ENCODE results near the gene PRPF38A.

DNA sequence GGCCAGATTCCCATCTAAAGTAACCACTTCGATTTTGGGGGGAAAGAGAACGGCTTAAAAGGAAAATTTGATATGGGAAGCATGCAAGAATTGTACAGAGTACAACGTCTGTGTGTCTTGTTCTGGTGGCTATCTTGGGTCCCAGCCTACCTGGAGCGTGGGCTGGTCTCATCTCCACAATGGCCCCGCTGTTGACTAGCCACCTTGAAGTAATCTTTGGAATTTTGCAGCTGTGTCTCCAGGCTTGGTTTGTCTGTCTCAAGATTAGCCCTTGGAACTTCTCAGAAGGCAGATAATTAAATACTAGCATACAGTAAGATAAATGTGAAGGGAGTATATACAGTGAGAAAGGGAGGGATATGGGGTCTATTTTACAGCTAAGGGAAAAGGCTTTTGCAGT is 37.1 kb upstream of the PRPF38A start:
- TF ChIP-seq, protein P1, sequence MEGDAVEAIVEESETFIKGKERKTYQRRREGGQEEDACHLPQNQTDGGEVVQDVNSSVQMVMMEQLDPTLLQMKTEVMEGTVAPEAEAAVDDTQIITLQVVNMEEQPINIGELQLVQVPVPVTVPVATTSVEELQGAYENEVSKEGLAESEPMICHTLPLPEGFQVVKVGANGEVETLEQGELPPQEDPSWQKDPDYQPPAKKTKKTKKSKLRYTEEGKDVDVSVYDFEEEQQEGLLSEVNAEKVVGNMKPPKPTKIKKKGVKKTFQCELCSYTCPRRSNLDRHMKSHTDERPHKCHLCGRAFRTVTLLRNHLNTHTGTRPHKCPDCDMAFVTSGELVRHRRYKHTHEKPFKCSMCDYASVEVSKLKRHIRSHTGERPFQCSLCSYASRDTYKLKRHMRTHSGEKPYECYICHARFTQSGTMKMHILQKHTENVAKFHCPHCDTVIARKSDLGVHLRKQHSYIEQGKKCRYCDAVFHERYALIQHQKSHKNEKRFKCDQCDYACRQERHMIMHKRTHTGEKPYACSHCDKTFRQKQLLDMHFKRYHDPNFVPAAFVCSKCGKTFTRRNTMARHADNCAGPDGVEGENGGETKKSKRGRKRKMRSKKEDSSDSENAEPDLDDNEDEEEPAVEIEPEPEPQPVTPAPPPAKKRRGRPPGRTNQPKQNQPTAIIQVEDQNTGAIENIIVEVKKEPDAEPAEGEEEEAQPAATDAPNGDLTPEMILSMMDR (IDR thresholded peaks at IDR 0.05; ENCODE audit: insufficient read depth, low read length): no peak
- no peak for TF ChIP-seq POLR2AphosphoS5 (IDR thresholded peaks at IDR 0.05; ENCODE audit: low read depth)
